PC-3 (cell line): ENCODE data around the gene DCAF4. TPM values are rescaled to one million over a fixed set of nuclear protein-coding genes. Genes with fewer than 3 reads are reported as not detected.

ENCODE experiments used
- ATAC-seq: fragments of 200-7000 bp; cut with Tn5 transposase; 2 replicates; pipeline ENCODE4 v1.9.1; 2020; ENCODE audit warnings: mild to moderate bottlenecking, moderate library complexity
- BruUV-seq: library from RNA; stranded (reverse); fragments of 400-500 nt; replicated peaks from 2 replicates; lab custom pipeline; 2021; lab: Mats Ljungman, UMichigan
- CTCF ChIA-PET: fragments of 300-600 bp; sonication (Branson Sonifier 250); formaldehyde crosslinking; loops from one replicate; lab custom pipeline; 2022; ENCODE audit warnings: antibody characterized with exemption; lab: Charles Lee
- POLR2A ChIA-PET: fragments of 300-600 bp; sonication (Branson Sonifier 250); formaldehyde crosslinking; loops from one replicate; lab custom pipeline; 2022; ENCODE audit warnings: antibody characterized with exemption; ENCODE audit not compliant: unreplicated experiment; lab: Charles Lee
- DNase-seq: peaks from one replicate; pipeline ENCODE4 v3.0.0-alpha.2; 2015
- H2AFZ ChIP-seq: fragments of 300-600 bp; sonication (generic); 2 replicates; pipeline ENCODE4 v1.6.0; 2016; ENCODE audit warnings: antibody characterized with exemption, low read length
- H3F3A ChIP-seq: fragments of 300-600 bp; sonication (generic); one replicate; pipeline ENCODE4 v1.6.0; 2017; ENCODE audit warnings: antibody characterized with exemption, low read length, control low read depth, mild to moderate bottlenecking; ENCODE audit not compliant: unreplicated experiment
- H3K27ac ChIP-seq: fragments of 300-600 bp; sonication (generic); 2 replicates; pipeline ENCODE4 v1.5.1; 2016; ENCODE audit warnings: mild to moderate bottlenecking, low read length
- H3K27me3 ChIP-seq: fragments of 300-600 bp; sonication (generic); 2 replicates; pipeline ENCODE4 v1.6.1; 2016; ENCODE audit warnings: low read length, mixed read lengths
- H3K36me3 ChIP-seq: fragments of 300-600 bp; sonication (generic); 2 replicates; pipeline ENCODE4 v1.6.1; 2016; ENCODE audit warnings: low read depth, mixed run types, low read length, mixed read lengths
- H3K4me1 ChIP-seq: fragments of 300-600 bp; sonication (generic); 2 replicates; pipeline ENCODE4 v1.5.1; 2016; ENCODE audit warnings: low read length; ENCODE audit not compliant: insufficient read depth
- H3K4me2 ChIP-seq: fragments of 300-600 bp; sonication (generic); 2 replicates; pipeline ENCODE4 v1.6.0; 2016; ENCODE audit warnings: low read length
- H3K4me3 ChIP-seq: fragments of 300-600 bp; sonication (generic); 2 replicates; pipeline ENCODE4 v1.5.1; 2016; ENCODE audit warnings: mild to moderate bottlenecking, low read length, mixed read lengths
- H3K79me2 ChIP-seq: fragments of 300-600 bp; sonication (generic); 2 replicates; pipeline ENCODE4 v1.6.1; 2017; ENCODE audit warnings: low read length, mixed read lengths
- H3K9ac ChIP-seq: fragments of 300-600 bp; sonication (generic); 2 replicates; pipeline ENCODE4 v1.6.0; 2016; ENCODE audit warnings: mild to moderate bottlenecking, low read length
- H3K9me2 ChIP-seq: fragments of 300-600 bp; sonication (generic); replicated peaks from 2 replicates; pipeline ENCODE4 v1.6.1; 2016; ENCODE audit warnings: mixed run types, low read length, mixed read lengths
- H3K9me3 ChIP-seq: fragments of 300-600 bp; sonication (generic); 2 replicates; pipeline ENCODE4 v1.6.1; 2016; ENCODE audit warnings: low read length, mixed read lengths
- H4K20me1 ChIP-seq: fragments of 300-600 bp; sonication (generic); 2 replicates; pipeline ENCODE4 v1.6.1; 2016; ENCODE audit warnings: low read length, mixed read lengths
- EZH2 ChIP-seq: fragments of 300-600 bp; sonication (generic); IDR thresholded peaks from one replicate; pipeline ENCODE4 v1.6.1; 2017; ENCODE audit warnings: antibody characterized with exemption, mild to moderate bottlenecking, low read length; ENCODE audit not compliant: unreplicated experiment
- EZH2phosphoT487 ChIP-seq: fragments of 300-600 bp; sonication (generic); IDR thresholded peaks from 2 replicates; pipeline ENCODE4 v1.6.1; 2018; ENCODE audit warnings: mild to moderate bottlenecking, antibody characterized with exemption, low read length, borderline replicate concordance
- intact Hi-C: fragments of 100-400 bp; cut with micrococcal nuclease; formaldehyde crosslinking; loops from 2 replicates; pipeline ENCODE4 v1.9.0; 2023
- total RNA-seq: library from RNA; depleted of rRNA; stranded (reverse); fragments of >200 nt; gene quantifications from 2 replicates; pipeline ENCODE4 v1.2.3, GENCODE V29; 2014
- TF ChIP-seq, protein P1 (sequence below): fragments of 300-600 bp; sonication (generic); conservative IDR thresholded peaks from 2 replicates; pipeline ENCODE4 v1.5.1; 2017; ENCODE audit warnings: antibody characterized with exemption, low read depth, mild to moderate bottlenecking, low read length

The DCAF4 gene
- total RNA-seq, 1 experiment from 2014 or later, result 55.8 TPM

DNA sequence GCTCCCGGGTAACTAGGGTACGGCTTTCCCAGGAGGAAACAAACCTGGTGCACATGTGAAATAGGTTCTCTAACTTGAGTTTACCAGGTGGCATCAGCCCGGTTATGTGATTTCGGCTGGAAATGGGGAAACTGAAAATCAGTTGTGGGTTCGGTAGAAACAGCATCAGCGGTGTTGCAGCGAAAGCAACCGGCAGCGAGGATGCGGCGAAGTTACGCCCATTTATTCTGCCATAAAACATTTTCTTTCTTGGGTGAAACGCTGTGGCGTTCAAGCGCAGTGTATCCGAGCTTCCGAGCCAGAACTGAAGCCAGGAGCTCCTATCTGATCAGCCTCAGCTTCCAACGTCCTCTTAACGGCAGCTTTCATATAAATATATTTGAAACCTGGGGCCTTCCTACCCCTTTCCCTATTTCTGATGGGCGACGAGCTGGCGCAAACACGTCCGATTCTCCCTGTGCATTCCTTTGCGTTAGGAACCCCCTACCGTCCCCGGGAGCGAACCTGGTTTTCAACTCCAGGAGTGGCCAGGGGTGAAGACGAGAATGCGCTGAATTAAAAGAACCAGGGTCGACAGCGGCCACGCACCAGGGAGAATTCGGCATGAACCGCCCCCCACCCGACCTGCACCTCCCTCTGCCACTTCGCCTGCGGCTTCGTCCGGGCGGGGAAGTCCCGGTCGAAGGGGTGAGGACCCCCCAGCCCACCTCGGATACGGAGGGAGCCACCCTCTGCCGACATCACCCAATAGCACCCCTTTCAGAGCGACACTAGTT is 34.0 kb upstream of the DCAF4 start:
- peak overlapping the region; percentile 82 for H3K4me3 ChIP-seq
- H3F3A ChIP-seq, result no peaks in the 10 kb centered on the region
- ATAC-seq (peak; percentile 1), DNase-seq (peak; percentile 55)
- peak overlapping the region; percentile 72 for H3K9ac ChIP-seq
- BruUV-seq, result TSS peak; percentile 34
- H3K9me2 ChIP-seq, result no peaks in the 10 kb centered on the region
- peaks cover 25% of the 10 kb centered on the region for H3K4me1 ChIP-seq
- POLR2A ChIA-PET, result interaction anchor here (0.7 kb wide), 1 partner anchor 281 kb away, joined by 3 read pairs; no protein-coding TSS in a partner anchor
- intact Hi-C loops, result loop anchor here (1.0 kb wide), 1 partner anchor 8 kb away; no protein-coding TSS in a partner anchor
- no peaks in the 10 kb centered on the region for H3K27me3 ChIP-seq
- H3K27ac ChIP-seq, result 0 out of 2 replicates have a peak overlapping the region, but pooled peaks have one; percentile 3
- H3K36me3 ChIP-seq, result no peaks in the 10 kb centered on the region
- CTCF ChIA-PET, result interaction anchor here (0.8 to 1.3 kb wide), 2 partner anchors 13 to 375 kb away, joined by 3 read pairs; no protein-coding TSS in a partner anchor
- H3K79me2 ChIP-seq, result peaks cover 66% of the 10 kb centered on the region
- TF ChIP-seq, protein P1, sequence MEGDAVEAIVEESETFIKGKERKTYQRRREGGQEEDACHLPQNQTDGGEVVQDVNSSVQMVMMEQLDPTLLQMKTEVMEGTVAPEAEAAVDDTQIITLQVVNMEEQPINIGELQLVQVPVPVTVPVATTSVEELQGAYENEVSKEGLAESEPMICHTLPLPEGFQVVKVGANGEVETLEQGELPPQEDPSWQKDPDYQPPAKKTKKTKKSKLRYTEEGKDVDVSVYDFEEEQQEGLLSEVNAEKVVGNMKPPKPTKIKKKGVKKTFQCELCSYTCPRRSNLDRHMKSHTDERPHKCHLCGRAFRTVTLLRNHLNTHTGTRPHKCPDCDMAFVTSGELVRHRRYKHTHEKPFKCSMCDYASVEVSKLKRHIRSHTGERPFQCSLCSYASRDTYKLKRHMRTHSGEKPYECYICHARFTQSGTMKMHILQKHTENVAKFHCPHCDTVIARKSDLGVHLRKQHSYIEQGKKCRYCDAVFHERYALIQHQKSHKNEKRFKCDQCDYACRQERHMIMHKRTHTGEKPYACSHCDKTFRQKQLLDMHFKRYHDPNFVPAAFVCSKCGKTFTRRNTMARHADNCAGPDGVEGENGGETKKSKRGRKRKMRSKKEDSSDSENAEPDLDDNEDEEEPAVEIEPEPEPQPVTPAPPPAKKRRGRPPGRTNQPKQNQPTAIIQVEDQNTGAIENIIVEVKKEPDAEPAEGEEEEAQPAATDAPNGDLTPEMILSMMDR, result peak; percentile 37
- no peak for TF ChIP-seq EZH2phosphoT487
- H2AFZ ChIP-seq, result peak overlapping the region; percentile 91
- no peaks in the 10 kb centered on the region for H3K9me3 ChIP-seq
- H4K20me1 ChIP-seq, result peaks cover 8% of the 10 kb centered on the region; the same call in 1 of the 2 replicates
- peak overlapping the region; percentile 95 for H3K4me2 ChIP-seq

DNA sequence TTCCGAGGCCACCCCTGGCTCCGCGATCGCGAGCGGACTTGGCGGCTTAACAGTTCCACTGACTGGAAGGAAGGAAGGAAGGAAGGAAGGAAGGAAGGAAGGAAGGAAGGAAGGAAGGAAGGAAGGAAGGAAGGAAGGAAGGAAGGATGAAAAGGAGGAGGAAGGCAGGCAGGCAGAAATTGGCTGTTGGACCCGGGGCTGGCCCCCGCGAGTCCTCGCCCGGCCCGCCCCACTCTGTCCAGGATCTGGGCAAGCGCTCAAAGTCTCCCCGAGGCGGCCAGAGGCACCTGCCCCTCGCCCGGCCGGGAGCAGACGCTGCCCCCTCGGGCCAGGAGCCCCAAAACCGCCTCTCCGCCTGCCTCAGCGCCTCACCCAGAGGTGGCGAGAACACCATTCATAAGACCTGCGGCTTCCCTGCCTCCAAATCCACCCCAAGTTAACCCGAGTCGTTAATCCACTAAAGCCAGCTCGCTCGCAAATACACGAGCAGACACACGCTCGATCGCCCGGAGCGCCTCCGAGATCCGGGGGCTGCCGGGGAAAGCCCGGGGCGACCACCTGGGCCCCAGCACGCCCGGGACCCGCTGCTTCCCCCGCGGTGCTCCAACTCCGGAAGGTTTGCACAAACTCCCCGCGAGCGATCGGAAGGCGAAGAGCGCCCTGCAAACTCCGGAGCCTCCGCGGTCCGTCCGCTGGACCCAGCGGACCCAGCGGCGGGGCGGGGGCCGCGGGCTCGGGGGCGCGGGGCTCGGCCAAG is 33.2 kb upstream of the DCAF4 start:
- ChIA-PET CTCF (interaction anchor here (0.6 to 1.6 kb wide), 4 partner anchors 9 to 376 kb away, joined by 4 to 17 read pairs (median 7); no protein-coding TSS in a partner anchor), POLR2A (interaction anchor here (0.8 kb wide), 1 partner anchor 148 kb away, joined by 4 read pairs; no protein-coding TSS in a partner anchor)
- intact Hi-C loops, result loop anchor here (1.0 kb wide), 1 partner anchor 9 kb away; no protein-coding TSS in a partner anchor
- peak overlapping the region; percentile 72 for H3K9ac ChIP-seq
- peaks cover 25% of the 10 kb centered on the region for H3K4me1 ChIP-seq
- H3K9me2 ChIP-seq, result no peaks in the 10 kb centered on the region
- ATAC-seq, result peak; percentile 10
- no TSS peak for BruUV-seq
- TF ChIP-seq EZH2 (no peak), EZH2phosphoT487 (no peak)
- TF ChIP-seq, protein P1, result no peak
- peak overlapping the region; percentile 95 for H3K4me2 ChIP-seq
- no peaks in the 10 kb centered on the region for H3F3A ChIP-seq
- H3K4me3 ChIP-seq, result peak overlapping the region; percentile 82
- H2AFZ ChIP-seq, result peak overlapping the region; percentile 91
- peaks cover 58% of the 10 kb centered on the region for H3K79me2 ChIP-seq
- H4K20me1 ChIP-seq, result peaks cover 8% of the 10 kb centered on the region; the same call in 1 of the 2 replicates
- H3K9me3 ChIP-seq, result no peaks in the 10 kb centered on the region
- H3K27me3 ChIP-seq, result no peaks in the 10 kb centered on the region
- 0 out of 2 replicates have a peak overlapping the region, but pooled peaks have one; percentile 3 for H3K27ac ChIP-seq
- peak; percentile 38 for DNase-seq
- H3K36me3 ChIP-seq, result no peaks in the 10 kb centered on the region
